ENCODE data around the gene APPBP2.
"Not testable (repeated sequence)": the region's sequence is repeated elsewhere in the genome, so short reads cannot be mapped to it uniquely, and the experiment has no call there.

APPBP2 gene

GRCh38 chr17:60510723-60511122 lies 15.3 kb downstream of the APPBP2 start:
- FAIRE-seq (no peak), DNase-seq (ENCODE audit: insufficient read length, low spot score) (no peak)
- TF ChIP-seq POU2F2 (IDR thresholded peaks at IDR 0.05; ENCODE audit: low read depth, low read length) (no peak), POLR2A (IDR thresholded peaks at IDR 0.05; ENCODE audit: low read depth, low read length) (no peak), TAF1 (IDR thresholded peaks at IDR 0.05; ENCODE audit: low read depth, low read length) (no peak), SPI1 (IDR thresholded peaks at IDR 0.05; ENCODE audit: low read depth, low read length) (no peak), PAX5 (IDR thresholded peaks at IDR 0.05; ENCODE audit: insufficient read depth, low read length, severe bottlenecking) (no peak), POLR2AphosphoS5 (IDR thresholded peaks at IDR 0.05; ENCODE audit: low read depth, low read length) (no peak)

DNA sequence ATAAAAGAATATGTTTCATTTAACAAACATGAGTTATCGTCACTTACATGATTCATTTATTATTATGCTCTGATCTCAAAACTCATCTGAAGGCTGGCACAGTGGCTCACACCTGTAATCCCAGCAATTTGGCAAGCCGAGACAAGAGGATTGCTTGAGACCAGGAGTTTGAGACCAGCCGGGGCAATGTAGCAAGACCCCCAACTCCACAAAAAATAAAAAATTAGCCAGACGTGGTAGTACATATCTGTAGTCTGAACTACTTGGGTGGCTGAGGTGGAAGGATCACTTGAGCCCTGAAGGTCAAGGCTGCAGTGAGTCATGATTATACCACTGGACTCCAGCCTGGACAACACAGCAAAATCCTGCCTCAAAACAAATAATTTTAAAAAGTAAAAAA lies 16.0 kb downstream of the APPBP2 start:
- FAIRE-seq (no peak), DNase-seq (ENCODE audit: insufficient read length, low spot score) (no peak)
- TF ChIP-seq POLR2AphosphoS5 (IDR thresholded peaks at IDR 0.05; ENCODE audit: low read depth, low read length): no peak
- no peak for TF ChIP-seq POU2F2 (IDR thresholded peaks at IDR 0.05; ENCODE audit: low read depth, low read length)
- no peak for TF ChIP-seq POLR2A (IDR thresholded peaks at IDR 0.05; ENCODE audit: low read depth, low read length)
- no peak for TF ChIP-seq PAX5 (IDR thresholded peaks at IDR 0.05; ENCODE audit: insufficient read depth, low read length, severe bottlenecking)

GRCh38 chr17:60508384-60508980 lies 17.6 kb downstream of the APPBP2 start:
- FAIRE-seq (no peak), DNase-seq (ENCODE audit: insufficient read length, low spot score) (no peak)

GRCh38 chr17:60506312-60506711 lies 19.7 kb downstream of the APPBP2 start:
- FAIRE-seq: no peak
- TF ChIP-seq TAF1 (IDR thresholded peaks at IDR 0.05; ENCODE audit: low read depth, low read length) (no peak), SPI1 (IDR thresholded peaks at IDR 0.05; ENCODE audit: low read depth, low read length) (peak; percentile 30; the same call in 1 of the 2 replicates)
- DNase-seq (ENCODE audit: insufficient read length, low spot score): no peak

More at GRCh38 chr17:60508384-60508980, 17.6 kb downstream of the APPBP2 start:
- TF ChIP-seq TAF1 (IDR thresholded peaks at IDR 0.05; ENCODE audit: low read depth, low read length): no peak
- TF ChIP-seq SPI1 (IDR thresholded peaks at IDR 0.05; ENCODE audit: low read depth, low read length): no peak
- TF ChIP-seq PAX5 (IDR thresholded peaks at IDR 0.05; ENCODE audit: insufficient read depth, low read length, severe bottlenecking): no peak
- TF ChIP-seq POLR2AphosphoS5 (IDR thresholded peaks at IDR 0.05; ENCODE audit: low read depth, low read length): no peak
- TF ChIP-seq POLR2A (IDR thresholded peaks at IDR 0.05; ENCODE audit: low read depth, low read length): no peak
- no peak for TF ChIP-seq POU2F2 (IDR thresholded peaks at IDR 0.05; ENCODE audit: low read depth, low read length)

- FAIRE-seq: no peak
- TF ChIP-seq SPI1 (IDR thresholded peaks at IDR 0.05; ENCODE audit: low read depth, low read length): no peak
- no peak for TF ChIP-seq POU2F2 (IDR thresholded peaks at IDR 0.05; ENCODE audit: low read depth, low read length)
- no peak for TF ChIP-seq TAF1 (IDR thresholded peaks at IDR 0.05; ENCODE audit: low read depth, low read length)
- no peak for TF ChIP-seq POLR2A (IDR thresholded peaks at IDR 0.05; ENCODE audit: low read depth, low read length)
- TF ChIP-seq POLR2AphosphoS5 (IDR thresholded peaks at IDR 0.05; ENCODE audit: low read depth, low read length): no peak
- no peak for TF ChIP-seq PAX5 (IDR thresholded peaks at IDR 0.05; ENCODE audit: insufficient read depth, low read length, severe bottlenecking)
- no peak for DNase-seq (ENCODE audit: insufficient read length, low spot score)
Observed at GRCh38 chr17:60502145-60502544, 23.9 kb downstream of the APPBP2 start.

DNA sequence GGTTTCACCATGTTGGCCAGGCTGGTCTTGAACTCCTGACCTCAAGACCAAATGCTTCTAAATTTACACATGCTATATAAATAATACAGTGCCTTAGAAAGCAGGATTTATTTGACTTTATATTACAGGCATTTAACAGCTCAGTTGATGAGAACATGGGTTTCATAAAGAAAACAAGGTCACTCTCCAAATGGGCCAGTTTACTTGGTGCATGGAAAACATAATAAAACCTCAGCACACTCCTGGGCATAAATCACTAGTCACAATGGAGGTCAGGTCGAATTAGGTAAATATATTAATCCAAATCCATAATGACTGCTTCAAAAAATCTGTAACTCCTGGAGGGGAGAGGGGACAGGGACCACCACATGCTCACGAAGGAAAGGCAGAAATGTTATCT lies 24.5 kb downstream of the APPBP2 start:
- DNase-seq (ENCODE audit: insufficient read length, low spot score) (no peak), FAIRE-seq (no peak)
- TF ChIP-seq POLR2AphosphoS5 (IDR thresholded peaks at IDR 0.05; ENCODE audit: low read depth, low read length) (no peak), SPI1 (IDR thresholded peaks at IDR 0.05; ENCODE audit: low read depth, low read length) (no peak), POU2F2 (IDR thresholded peaks at IDR 0.05; ENCODE audit: low read depth, low read length) (no peak), PAX5 (IDR thresholded peaks at IDR 0.05; ENCODE audit: insufficient read depth, low read length, severe bottlenecking) (no peak), TAF1 (IDR thresholded peaks at IDR 0.05; ENCODE audit: low read depth, low read length) (no peak), POLR2A (IDR thresholded peaks at IDR 0.05; ENCODE audit: low read depth, low read length) (no peak)

GRCh38 chr17:60496041-60496440 lies 30.0 kb downstream of the APPBP2 start:
- DNase-seq (ENCODE audit: insufficient read length, low spot score) (no peak), FAIRE-seq (no peak)
- no peak for TF ChIP-seq SPI1 (IDR thresholded peaks at IDR 0.05; ENCODE audit: low read depth, low read length)
- no peak for TF ChIP-seq POLR2A (IDR thresholded peaks at IDR 0.05; ENCODE audit: low read depth, low read length)
- no peak for TF ChIP-seq PAX5 (IDR thresholded peaks at IDR 0.05; ENCODE audit: insufficient read depth, low read length, severe bottlenecking)
- no peak for TF ChIP-seq POU2F2 (IDR thresholded peaks at IDR 0.05; ENCODE audit: low read depth, low read length)
- TF ChIP-seq POLR2AphosphoS5 (IDR thresholded peaks at IDR 0.05; ENCODE audit: low read depth, low read length): no peak
- no peak for TF ChIP-seq TAF1 (IDR thresholded peaks at IDR 0.05; ENCODE audit: low read depth, low read length)

- FAIRE-seq: no peak
- no peak for DNase-seq (ENCODE audit: insufficient read length, low spot score)
- TF ChIP-seq POLR2A (IDR thresholded peaks at IDR 0.05; ENCODE audit: low read depth, low read length): no peak
- no peak for TF ChIP-seq POU2F2 (IDR thresholded peaks at IDR 0.05; ENCODE audit: low read depth, low read length)
- no peak for TF ChIP-seq TAF1 (IDR thresholded peaks at IDR 0.05; ENCODE audit: low read depth, low read length)
- no peak for TF ChIP-seq PAX5 (IDR thresholded peaks at IDR 0.05; ENCODE audit: insufficient read depth, low read length, severe bottlenecking)
- no peak for TF ChIP-seq POLR2AphosphoS5 (IDR thresholded peaks at IDR 0.05; ENCODE audit: low read depth, low read length)
Observed at GRCh38 chr17:60495260-60495659, 30.8 kb downstream of the APPBP2 start.

GRCh38 chr17:60493847-60494321 lies 32.2 kb downstream of the APPBP2 start:
- FAIRE-seq: no peak

GRCh38 chr17:60491771-60492170 lies 34.3 kb downstream of the APPBP2 start:
- TF ChIP-seq POLR2AphosphoS5 (IDR thresholded peaks at IDR 0.05; ENCODE audit: low read depth, low read length) (no peak), POU2F2 (IDR thresholded peaks at IDR 0.05; ENCODE audit: low read depth, low read length) (no peak), TAF1 (IDR thresholded peaks at IDR 0.05; ENCODE audit: low read depth, low read length) (no peak), SPI1 (IDR thresholded peaks at IDR 0.05; ENCODE audit: low read depth, low read length) (no peak), PAX5 (IDR thresholded peaks at IDR 0.05; ENCODE audit: insufficient read depth, low read length, severe bottlenecking) (no peak)
- DNase-seq (ENCODE audit: insufficient read length, low spot score) (no peak), FAIRE-seq (no peak)

More at GRCh38 chr17:60493847-60494321, 32.2 kb downstream of the APPBP2 start:
- no peak for TF ChIP-seq SPI1 (IDR thresholded peaks at IDR 0.05; ENCODE audit: low read depth, low read length)
- TF ChIP-seq POLR2A (IDR thresholded peaks at IDR 0.05; ENCODE audit: low read depth, low read length): no peak
- no peak for TF ChIP-seq TAF1 (IDR thresholded peaks at IDR 0.05; ENCODE audit: low read depth, low read length)
- TF ChIP-seq POLR2AphosphoS5 (IDR thresholded peaks at IDR 0.05; ENCODE audit: low read depth, low read length): no peak
- no peak for TF ChIP-seq PAX5 (IDR thresholded peaks at IDR 0.05; ENCODE audit: insufficient read depth, low read length, severe bottlenecking)
- TF ChIP-seq POU2F2 (IDR thresholded peaks at IDR 0.05; ENCODE audit: low read depth, low read length): no peak
- no peak for DNase-seq (ENCODE audit: insufficient read length, low spot score)

DNA sequence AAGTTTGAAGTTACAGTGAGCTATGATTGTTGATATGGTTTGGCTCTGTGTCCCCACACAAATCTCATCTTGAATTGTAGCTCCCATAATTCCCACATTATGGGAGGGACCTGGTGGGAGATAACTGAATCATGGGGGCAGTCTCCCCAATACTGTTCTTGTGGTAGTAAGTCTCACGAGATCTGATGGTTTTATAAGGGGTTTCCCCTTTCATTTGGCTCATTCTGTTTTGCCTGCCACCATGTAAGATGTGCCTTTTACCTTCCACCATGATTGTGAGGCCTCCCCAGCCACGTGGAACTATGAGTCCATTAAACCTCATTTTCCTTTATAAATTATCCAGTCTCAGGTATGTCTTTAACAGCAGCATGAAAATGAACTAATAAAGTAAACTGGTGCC lies 35.4 kb downstream of the APPBP2 start:
- FAIRE-seq: not testable (repeated sequence)

More for the DNA sequence above, 35.4 kb downstream of the APPBP2 start:
- DNase-seq (ENCODE audit: insufficient read length, low spot score): not testable (repeated sequence)

Measured in GM12891 (cell line).